DMS 273 treated with DMSO at 0.1 percent for 48 hours (cell line): ENCODE results near the gene SLC12A1.

Experiments used
- DNase-seq: peaks from one replicate; lab custom pipeline; 2025; lab: John Stamatoyannopoulos, UW

The SLC12A1 gene

DNA sequence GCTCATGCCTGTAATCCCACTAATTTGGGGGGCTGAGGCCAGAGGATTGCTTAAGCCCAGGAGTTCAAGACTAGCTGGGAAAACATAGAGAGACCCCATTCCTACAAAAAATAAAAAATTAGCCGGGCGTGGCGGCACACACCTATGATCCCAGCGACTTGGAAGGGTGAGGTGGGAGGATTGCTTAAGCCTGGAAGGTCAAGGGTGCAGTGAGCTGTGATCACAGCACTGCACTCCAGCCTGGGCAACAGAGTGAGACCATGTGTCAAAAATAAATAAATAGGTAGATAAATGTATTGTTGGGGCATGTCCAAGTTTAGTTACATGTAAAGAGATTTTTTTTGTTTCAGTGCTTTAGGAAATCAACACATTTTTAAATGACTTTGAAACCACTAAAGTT is 36.4 kb downstream of the SLC12A1 start:
- DNase-seq, result no peak

- DNase-seq, result no peak
Observed at GRCh38 chr15:48244921-48245320, 38.8 kb downstream of the SLC12A1 start.

DNA sequence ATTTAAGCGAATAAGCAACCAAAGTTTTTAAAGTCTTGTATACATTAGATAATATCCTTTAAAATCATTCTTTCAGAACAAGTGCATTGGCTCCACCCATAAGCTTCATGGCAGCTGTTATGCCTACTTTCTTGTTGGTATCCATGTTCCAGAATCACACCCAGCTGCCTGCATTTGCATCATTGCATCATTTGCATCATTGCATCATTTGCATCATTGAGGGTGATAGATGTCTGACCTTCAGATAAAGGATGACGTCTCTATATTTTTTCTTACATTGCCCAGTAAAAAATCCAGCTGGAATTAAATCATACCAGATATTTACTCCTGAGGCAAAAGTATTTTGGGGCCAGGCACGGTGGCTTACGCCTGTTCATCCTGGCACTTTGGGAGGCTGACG is 42.3 kb downstream of the SLC12A1 start:
- no peak for DNase-seq

GRCh38 chr15:48250640-48251076 is 44.6 kb downstream of the SLC12A1 start:
- DNase-seq, result peak; percentile 36

DNA sequence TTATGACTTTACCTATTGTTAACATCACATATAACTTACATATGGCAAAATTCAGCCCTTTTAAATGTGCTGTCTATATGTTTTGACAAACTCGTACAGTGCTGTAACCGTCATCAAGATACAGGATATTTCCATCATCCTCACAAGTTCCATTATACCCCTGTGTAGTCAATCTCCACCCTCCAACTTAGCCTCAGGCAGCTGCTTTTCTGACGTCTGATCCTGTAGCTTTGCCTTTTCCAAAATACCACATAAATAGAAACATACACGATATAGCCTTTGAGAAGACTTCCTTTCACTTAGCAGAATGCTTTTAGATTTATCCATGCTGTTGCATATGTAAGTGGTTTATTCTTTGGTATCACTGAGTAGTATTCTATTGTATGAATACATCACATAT is 47.1 kb downstream of the SLC12A1 start:
- no peak for DNase-seq

- DNase-seq, result no peak
Observed at GRCh38 chr15:48265135-48265534, 59.0 kb downstream of the SLC12A1 start.

GRCh38 chr15:48266024-48266689 is 60.1 kb downstream of the SLC12A1 start:
- no peak for DNase-seq

DNA sequence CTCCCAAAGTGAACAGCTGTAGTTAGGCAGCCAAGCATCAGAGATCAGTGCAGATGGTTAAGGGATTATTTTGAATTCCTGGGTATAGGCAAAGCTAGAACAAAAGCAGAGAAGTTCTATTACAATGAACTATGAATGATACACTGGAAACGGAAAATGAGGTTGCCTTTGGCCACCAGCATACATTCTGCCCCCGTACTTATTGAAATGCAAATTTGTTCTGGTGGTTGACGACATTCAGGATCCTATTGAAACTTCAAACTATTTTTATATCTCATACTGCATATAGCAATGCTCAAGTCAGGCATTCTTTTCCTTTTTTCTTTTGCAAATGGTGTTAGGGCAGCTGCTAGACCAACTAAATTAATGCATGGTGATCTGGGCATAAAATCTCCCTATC is 61.7 kb downstream of the SLC12A1 start:
- no peak for DNase-seq

GRCh38 chr15:48273049-48273448 is 66.9 kb downstream of the SLC12A1 start:
- no peak for DNase-seq

- no peak for DNase-seq
Observed at GRCh38 chr15:48278666-48279065, 72.6 kb downstream of the SLC12A1 start.

GRCh38 chr15:48279608-48280007 is 73.5 kb downstream of the SLC12A1 start:
- DNase-seq, result peak; percentile 21

GRCh38 chr15:48281674-48282073 is 75.6 kb downstream of the SLC12A1 start:
- no peak for DNase-seq

DNA sequence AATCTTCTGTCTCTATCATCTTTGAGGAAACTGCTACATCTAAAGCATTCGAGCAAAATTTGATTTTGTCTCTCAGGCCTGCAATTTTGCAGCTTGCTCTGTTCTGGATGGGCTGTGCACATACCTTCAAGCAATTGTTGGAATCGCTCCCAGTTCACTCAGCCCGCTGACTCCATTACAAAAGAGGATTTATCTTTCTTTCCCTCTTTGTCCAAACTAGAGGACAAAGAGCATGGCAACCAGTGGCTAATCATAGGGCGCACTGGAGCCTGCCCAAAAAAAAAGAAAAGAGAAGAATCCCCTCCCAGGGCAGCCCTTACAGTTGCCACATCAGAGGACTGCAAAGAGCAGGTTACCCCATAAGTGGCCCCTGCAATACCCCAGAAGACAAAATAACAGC is 76.1 kb downstream of the SLC12A1 start:
- no peak for DNase-seq

- DNase-seq, result no peak
Observed at GRCh38 chr15:48283396-48284145, 77.5 kb downstream of the SLC12A1 start.

DNA sequence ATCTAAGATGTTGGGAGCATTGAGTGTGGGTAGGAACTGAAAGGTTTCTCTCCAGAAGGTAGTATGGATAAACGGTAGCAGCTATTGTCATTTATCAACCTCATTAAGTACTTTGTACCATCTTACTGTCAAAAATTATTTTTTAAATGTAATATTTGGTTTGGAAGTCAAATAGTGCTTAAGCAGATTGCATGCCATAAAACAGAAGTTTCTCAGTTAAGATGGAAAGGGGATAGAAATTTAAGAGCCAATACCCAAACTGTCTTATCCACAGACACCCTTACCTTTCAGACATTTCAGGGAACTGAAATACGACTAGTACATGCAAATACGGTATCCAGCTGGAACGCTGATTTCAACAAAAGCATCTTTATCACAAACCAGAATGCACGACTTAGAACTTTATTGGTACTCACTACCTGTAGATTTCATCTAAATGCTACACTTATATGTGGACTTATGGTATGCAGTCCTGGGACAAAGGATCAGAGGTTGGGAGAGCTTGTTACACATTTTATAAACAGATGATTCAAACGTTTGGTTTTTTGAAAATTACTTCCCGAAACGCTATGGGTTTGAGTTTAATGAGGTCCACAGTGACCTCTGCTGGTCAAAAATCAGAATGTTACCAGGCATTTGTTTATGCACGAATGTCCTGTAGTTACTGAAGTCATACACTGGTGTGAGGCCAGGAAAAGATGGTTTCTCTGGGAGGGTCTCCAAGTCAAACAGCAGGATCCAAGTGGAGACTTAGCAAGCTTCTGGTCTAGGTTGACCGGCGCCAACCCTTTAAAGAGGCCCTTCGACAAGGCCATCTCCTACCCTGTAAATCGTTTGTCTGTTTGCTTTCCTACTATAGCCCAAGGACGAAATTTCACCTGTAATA is 79.5 kb downstream of the SLC12A1 start:
- DNase-seq, result peak; percentile 17

DNA sequence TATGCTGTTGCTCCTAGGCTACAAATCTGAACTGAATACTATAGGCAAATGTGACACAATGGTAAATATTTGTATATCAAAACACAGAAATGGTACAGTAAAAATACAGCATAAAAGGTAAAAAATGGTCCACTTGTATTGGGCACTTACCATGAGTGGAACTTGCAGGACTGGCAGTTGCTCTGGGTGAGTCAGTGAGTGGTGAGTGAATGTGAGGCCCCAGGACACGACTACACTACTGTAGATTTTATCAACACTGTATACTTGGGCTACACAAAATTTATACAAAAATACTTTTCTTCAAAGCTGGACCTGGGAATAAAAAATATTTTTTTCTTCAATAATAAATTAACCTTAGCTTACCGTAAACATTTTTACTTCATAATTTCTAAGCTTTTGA is 83.5 kb downstream of the SLC12A1 start:
- no peak for DNase-seq

GRCh38 chr15:48292458-48292857 is 86.4 kb downstream of the SLC12A1 start:
- DNase-seq, result no peak

GRCh38 chr15:48297668-48298067 is 91.6 kb downstream of the SLC12A1 start:
- DNase-seq, result no peak

- no peak for DNase-seq
Observed at GRCh38 chr15:48298914-48299313, 92.8 kb downstream of the SLC12A1 start.

- DNase-seq, result no peak
Observed at GRCh38 chr15:48300038-48300437, 93.9 kb downstream of the SLC12A1 start.

- no peak for DNase-seq
Observed at GRCh38 chr15:48304398-48304797, 98.3 kb downstream of the SLC12A1 start.

- no peak for DNase-seq
Observed at GRCh38 chr15:48306639-48307038, 100.5 kb downstream of the SLC12A1 start.

- DNase-seq, result no peak
Observed at GRCh38 chr15:48307586-48307985, 101.5 kb downstream of the SLC12A1 start.
